GM12873 (cell line): Measurements from ENCODE around the gene KLHDC7B.

Experiments used
- CTCF ChIP-seq: IDR thresholded peaks from 2 replicates; pipeline ENCODE4 v1.5.1; 2012; ENCODE audit warnings: low read depth, mild to moderate bottlenecking, moderate library complexity, low read length, control low read depth; ENCODE audit not compliant: insufficient read depth; ENCODE audit errors: missing control alignments

KLHDC7B gene

GRCh38 chr22:50503475-50504145 lies 42.1 kb upstream of the KLHDC7B start:
- peak; percentile 13 for TF ChIP-seq CTCF

- TF ChIP-seq CTCF, result no peak
Observed at GRCh38 chr22:50504369-50505211, 41.1 kb upstream of the KLHDC7B start.

- no peak for TF ChIP-seq CTCF
Observed at GRCh38 chr22:50505276-50505775, 40.4 kb upstream of the KLHDC7B start.

- no peak for TF ChIP-seq CTCF
Observed at GRCh38 chr22:50505776-50506610, 39.7 kb upstream of the KLHDC7B start.

GRCh38 chr22:50506611-50507420 lies 38.9 kb upstream of the KLHDC7B start:
- TF ChIP-seq CTCF, result no peak

- TF ChIP-seq CTCF, result no peak
Observed at GRCh38 chr22:50507421-50507990, 38.2 kb upstream of the KLHDC7B start, which contains the start of gene LMF2. Gene LMF2 (minus strand): TSS chr22:50507702. CDS start chr22:50507675, 27 bp downstream.
